GM12874 (cell line): ENCODE measurements around the gene IMMP2L.

Experiments used
- CTCF ChIP-seq: IDR thresholded peaks from 2 replicates; pipeline ENCODE4 v1.5.1; 2011; ENCODE audit warnings: low read depth, mild to moderate bottlenecking, control low read depth, low read length, moderate library complexity; ENCODE audit not compliant: insufficient read depth

Gene IMMP2L

GRCh38 chr7:110804501-110804900 is 757.8 kb downstream of the IMMP2L start:
- no peak for TF ChIP-seq CTCF

- no peak for TF ChIP-seq CTCF
These were observed 758.6 kb downstream of the IMMP2L start for GRCh38 chr7:110803602-110804143.

GRCh38 chr7:110801502-110801901 is 760.8 kb downstream of the IMMP2L start:
- no peak for TF ChIP-seq CTCF

GRCh38 chr7:110800984-110801383 is 761.3 kb downstream of the IMMP2L start:
- no peak for TF ChIP-seq CTCF

- TF ChIP-seq CTCF, result no peak
These were observed 764.6 kb downstream of the IMMP2L start for GRCh38 chr7:110797656-110798055.

- no peak for TF ChIP-seq CTCF
These were observed 771.3 kb downstream of the IMMP2L start for GRCh38 chr7:110790992-110791391.

- TF ChIP-seq CTCF, result no peak
These were observed 775.8 kb downstream of the IMMP2L start for GRCh38 chr7:110786328-110786965.
